ENCODE data around the gene TOX2. TPM values are rescaled to one million over a fixed set of nuclear protein-coding genes. Genes with fewer than 3 reads are reported as not detected.

TOX2 gene
- total RNA-seq, 1 donor from 2014 or later, result 2.4 TPM

GRCh38 chr20:44018942-44019637 lies 104.4 kb downstream of the TOX2 start:
- no peak for DNase-seq (ENCODE audit: low read depth, low spot score)

GRCh38 chr20:44019638-44020335 lies 105.1 kb downstream of the TOX2 start:
- no peak for DNase-seq (ENCODE audit: low read depth, low spot score)

GRCh38 chr20:44020406-44021148 lies 105.9 kb downstream of the TOX2 start:
- no peak for DNase-seq (ENCODE audit: low read depth, low spot score)

GRCh38 chr20:44021186-44021585 lies 106.5 kb downstream of the TOX2 start:
- DNase-seq (ENCODE audit: low read depth, low spot score), result no peak

GRCh38 chr20:44021900-44022299 lies 107.2 kb downstream of the TOX2 start:
- no peak for DNase-seq (ENCODE audit: low read depth, low spot score)

- DNase-seq (ENCODE audit: low read depth, low spot score), result no peak
These were observed 107.8 kb downstream of the TOX2 start for GRCh38 chr20:44022464-44022863.

- no peak for DNase-seq (ENCODE audit: low read depth, low spot score)
These were observed 109.1 kb downstream of the TOX2 start for GRCh38 chr20:44023515-44024371.

- DNase-seq (ENCODE audit: low read depth, low spot score), result no peak
These were observed 110.3 kb downstream of the TOX2 start for GRCh38 chr20:44024820-44025580.

GRCh38 chr20:44025756-44026155 lies 111.1 kb downstream of the TOX2 start:
- no peak for DNase-seq (ENCODE audit: low read depth, low spot score)

- DNase-seq (ENCODE audit: low read depth, low spot score), result no peak
These were observed 112.1 kb downstream of the TOX2 start for GRCh38 chr20:44026647-44027342.

- no peak for DNase-seq (ENCODE audit: low read depth, low spot score)
These were observed 112.8 kb downstream of the TOX2 start for GRCh38 chr20:44027343-44028002.

GRCh38 chr20:44028003-44028730 lies 113.5 kb downstream of the TOX2 start:
- DNase-seq (ENCODE audit: low read depth, low spot score), result no peak

- no peak for DNase-seq (ENCODE audit: low read depth, low spot score)
These were observed 114.5 kb downstream of the TOX2 start for GRCh38 chr20:44028868-44029847.

GRCh38 chr20:44029848-44030230 lies 115.2 kb downstream of the TOX2 start:
- DNase-seq (ENCODE audit: low read depth, low spot score), result no peak

- no peak for DNase-seq (ENCODE audit: low read depth, low spot score)
These were observed 115.7 kb downstream of the TOX2 start for GRCh38 chr20:44030394-44030793.

GRCh38 chr20:44031001-44031574 lies 116.4 kb downstream of the TOX2 start:
- no peak for DNase-seq (ENCODE audit: low read depth, low spot score)

All from pulmonary artery endothelial cell (primary cell).